Stomach (tissue), 4 donors: Measurements from ENCODE around the gene XYLT1.

Experiments used
- CTCF ChIP-seq, 7 experiments: fragments of 450-650 bp in 4 of 7; fragments of 200-600 bp in 3 of 7; sonication (generic) in 3 of 7; IDR thresholded peaks; one replicate each; pipeline ENCODE4 v1.5.1; 2016 to 2019; ENCODE audit warnings: antibody characterized with exemption in 7 of 7, control low read depth in 2 of 7, mild to moderate bottlenecking in 1 of 7
- POLR2A ChIP-seq, 4 donors: fragments of 450-650 bp; IDR thresholded peaks; one replicate each; pipeline ENCODE4 v1.6.1; 2016; ENCODE audit warnings: antibody characterized with exemption in 4 of 4, control low read depth in 2 of 4, mild to moderate bottlenecking in 1 of 4, moderate library complexity in 1 of 4

GRCh38 chr16:17345043-17345442 lies 125.7 kb downstream of the XYLT1 start:
- TF ChIP-seq CTCF (IDR thresholded peaks at IDR 0.05) (no peak), POLR2A (IDR thresholded peaks at IDR 0.05) (no peak)
